ENCODE results near the gene GUCY1A2. TPM values are rescaled to one million over a fixed set of nuclear protein-coding genes. Genes with fewer than 3 reads are reported as not detected.

Gene GUCY1A2
- total RNA-seq, 1 experiment from 2014 or later: 0.55 TPM

- no peak overlapping the region for H2BK12ac ChIP-seq (ENCODE audit: insufficient read length, low read depth, low read length)
- no peak overlapping the region for H2BK15ac ChIP-seq (ENCODE audit: low read depth, low read length)
- no peaks in the 10 kb centered on the region for H3K79me1 ChIP-seq (ENCODE audit: insufficient read depth, low read depth, low read length, poor library complexity, severe bottlenecking)
- H3K9me3 ChIP-seq (ENCODE audit: control insufficient read depth, low read depth, low read length): no peaks in the 10 kb centered on the region
- no peak overlapping the region for H3K56ac ChIP-seq (ENCODE audit: insufficient read length, low read depth, low read length)
- no peak overlapping the region for H3K4me2 ChIP-seq (ENCODE audit: insufficient read depth, insufficient read length, low read length)
- Mint-ChIP-seq H3K4me1 (peaks cover 10 to 15% of the 10 kb centered on the region in 2 experiments), H3K27ac (no peak overlapping the region), H3K36me3 (ENCODE audit: insufficient read depth in 1 of 3, low read depth in 3 of 3) (no peaks in the 10 kb centered on the region), H3K4me3 (no peak overlapping the region), H3K9me3 (no peaks in the 10 kb centered on the region), H3K27me3 (ENCODE audit: low read depth) (no peaks in the 10 kb centered on the region)
- TF ChIP-seq CTCF (conservative IDR thresholded peaks at IDR 0.05): no peak
- no peaks in the 10 kb centered on the region for H4K20me1 ChIP-seq (ENCODE audit: control insufficient read depth, insufficient read depth, insufficient read length)
- H3K4ac ChIP-seq (ENCODE audit: low read depth, low read length): no peak overlapping the region
- WGBS (ENCODE audit: extremely low coverage, insufficient read length, low lambda C conversion rate): no CpG with 5 or more reads among the region's 3 CpGs
- H2AFZ ChIP-seq (ENCODE audit: low read length): no peak overlapping the region
- H3K79me2 ChIP-seq (ENCODE audit: insufficient read depth, low read length): no peaks in the 10 kb centered on the region
- H3K9ac ChIP-seq (ENCODE audit: extremely low read depth, insufficient read length, low read length): no peak overlapping the region
- no peak overlapping the region for H2BK20ac ChIP-seq (ENCODE audit: low read depth, low read length, poor library complexity, severe bottlenecking)
- no peak overlapping the region for H3K23ac ChIP-seq (ENCODE audit: insufficient read length, low read depth, low read length)
- no peak overlapping the region for H2BK120ac ChIP-seq (ENCODE audit: low read depth, low read length, poor library complexity, severe bottlenecking)
- H3K18ac ChIP-seq (ENCODE audit: insufficient read length, low read depth, low read length): no peak overlapping the region
- H4K5ac ChIP-seq (ENCODE audit: insufficient read length, low read depth, low read length): no peak overlapping the region
- no peaks in the 10 kb centered on the region for H3K23me2 ChIP-seq (ENCODE audit: insufficient read length, low read depth, low read length, poor library complexity, severe bottlenecking)
- DNase-seq: no peak
- no peak overlapping the region for H4K8ac ChIP-seq (replicated peaks; ENCODE audit: insufficient read length, low read depth, low read length)
- H3K27ac ChIP-seq (ENCODE audit: insufficient read length, low read depth, low read length): no peak overlapping the region
- H3K4me1 ChIP-seq (ENCODE audit: insufficient read depth, low read length): no peaks in the 10 kb centered on the region; the same call in 1 of the 2 replicates
- H2BK5ac ChIP-seq (ENCODE audit: insufficient read length, low read length): no peak overlapping the region
- H3K27me3 ChIP-seq (ENCODE audit: insufficient read depth, low read length): no peaks in the 10 kb centered on the region
- no peak overlapping the region for H2AK5ac ChIP-seq (ENCODE audit: insufficient read length, low read length)
- no peak overlapping the region for H3T11ph ChIP-seq (ENCODE audit: low read length)
- no peak overlapping the region for H3K14ac ChIP-seq (ENCODE audit: insufficient read depth, low read length)
- H4K91ac ChIP-seq (ENCODE audit: insufficient read length, low read depth, low read length): no peak overlapping the region
Measured at GRCh38 chr11:106986261-106986660, 32.0 kb downstream of the GUCY1A2 start.

Data from H9 (cell line).